Mesenchymal stem cell (in vitro differentiated cells and primary cell): ENCODE data around the gene ITGA8.
"Not testable (repeated sequence)": the region's sequence is repeated elsewhere in the genome, so short reads cannot be mapped to it uniquely, and the experiment has no call there.

ENCODE experiments used
- DNase-seq: peaks from one replicate; pipeline ENCODE4 v3.0.0-alpha.2; 2013
- H2AFZ ChIP-seq: one replicate; pipeline ENCODE4 v1.6.1; 2013; ENCODE audit warnings: low read depth, mild to moderate bottlenecking, control low read depth, inconsistent platforms, low read length, moderate library complexity
- H2AK5ac ChIP-seq: 2 replicates; pipeline ENCODE4 v1.6.1; 2013; ENCODE audit warnings: low read length, moderate library complexity, mild to moderate bottlenecking, inconsistent platforms; ENCODE audit not compliant: severe bottlenecking
- H2BK120ac ChIP-seq: one replicate; pipeline ENCODE4 v1.6.1; 2013; ENCODE audit warnings: low read depth, mild to moderate bottlenecking, inconsistent platforms, low read length, moderate library complexity
- H2BK12ac ChIP-seq, 2 experiments: one replicate each; pipeline ENCODE4 v1.6.1; 2013; ENCODE audit warnings: inconsistent platforms in 2 of 2, low read length in 2 of 2, mild to moderate bottlenecking in 2 of 2, moderate library complexity in 2 of 2, control low read depth in 1 of 2
- H2BK15ac ChIP-seq: one replicate; pipeline ENCODE4 v1.6.1; 2013; ENCODE audit warnings: mild to moderate bottlenecking, low read depth, inconsistent platforms; ENCODE audit not compliant: poor library complexity, severe bottlenecking
- H2BK5ac ChIP-seq: 2 replicates; pipeline ENCODE4 v1.6.1; 2013; ENCODE audit warnings: low read depth, mild to moderate bottlenecking, low read length, control low read depth, inconsistent platforms; ENCODE audit not compliant: poor library complexity, severe bottlenecking
- H3K14ac ChIP-seq, 2 experiments: one replicate each; pipeline ENCODE4 v1.6.1; 2013; ENCODE audit warnings: inconsistent platforms in 2 of 2, low read length in 2 of 2, control low read depth in 1 of 2, mild to moderate bottlenecking in 1 of 2, moderate library complexity in 1 of 2
- H3K18ac ChIP-seq, 2 experiments: one replicate each; pipeline ENCODE4 v1.6.1; 2013; ENCODE audit warnings: inconsistent platforms in 2 of 2, low read length in 2 of 2, control low read depth in 1 of 2, low read depth in 1 of 2, mild to moderate bottlenecking in 1 of 2
- H3K23ac ChIP-seq, 2 experiments: one replicate each; pipeline ENCODE4 v1.6.1; 2013; ENCODE audit warnings: inconsistent platforms in 2 of 2, low read length in 2 of 2, mild to moderate bottlenecking in 2 of 2, moderate library complexity in 2 of 2, control low read depth in 1 of 2
- H3K27ac ChIP-seq: 2 replicates; pipeline ENCODE4 v1.5.1; 2013; ENCODE audit warnings: mild to moderate bottlenecking, moderate library complexity, low read length, control low read depth, inconsistent platforms; ENCODE audit not compliant: poor library complexity, severe bottlenecking
- H3K27me3 ChIP-seq, 2 experiments: 2 replicates each; pipeline versions ENCODE4 v1.6.1 to v1.7.0; 2013; ENCODE audit warnings: low read length in 2 of 2, mild to moderate bottlenecking in 2 of 2, moderate library complexity in 2 of 2, control low read depth in 1 of 2, inconsistent platforms in 1 of 2; ENCODE audit not compliant: control insufficient read depth in 1 of 2, insufficient read depth in 1 of 2
- H3K36me3 ChIP-seq, 2 experiments: 2 replicates each; pipeline versions ENCODE4 v1.6.1 to v1.7.0; 2013; ENCODE audit warnings: low read length in 2 of 2, control low read depth in 1 of 2, inconsistent platforms in 1 of 2, low read depth in 1 of 2, mild to moderate bottlenecking in 1 of 2; ENCODE audit not compliant: insufficient read depth in 2 of 2, control insufficient read depth in 1 of 2
- H3K4ac ChIP-seq, 2 experiments: one replicate each; pipeline ENCODE4 v1.6.1; 2013; ENCODE audit warnings: inconsistent platforms in 2 of 2, low read length in 2 of 2, mild to moderate bottlenecking in 2 of 2, moderate library complexity in 2 of 2, control low read depth in 1 of 2, low read depth in 1 of 2
- H3K4me1 ChIP-seq: 2 replicates; pipeline ENCODE4 v1.6.1; 2013; ENCODE audit warnings: low read depth, low read length, control low read depth; ENCODE audit not compliant: control insufficient read depth, insufficient read depth
- H3K4me2 ChIP-seq: 2 replicates; pipeline ENCODE4 v1.6.1; 2013; ENCODE audit warnings: low read length, mild to moderate bottlenecking, inconsistent platforms; ENCODE audit not compliant: poor library complexity, severe bottlenecking
- H3K4me3 ChIP-seq, 2 experiments: 2 replicates each; pipeline versions ENCODE4 v1.5.1 to v1.7.0; 2013; ENCODE audit warnings: low read length in 2 of 2, mild to moderate bottlenecking in 2 of 2, control low read depth in 1 of 2, low read depth in 1 of 2; ENCODE audit not compliant: insufficient read depth in 1 of 2
- H3K79me1 ChIP-seq: replicated peaks from 2 replicates; pipeline ENCODE4 v1.6.1; 2013; ENCODE audit warnings: mild to moderate bottlenecking, control low read depth, low read length, inconsistent platforms; ENCODE audit not compliant: poor library complexity, severe bottlenecking
- H3K9ac ChIP-seq: 2 replicates; pipeline ENCODE4 v1.7.0; 2013; ENCODE audit warnings: mild to moderate bottlenecking, low read length, moderate library complexity
- H3K9me3 ChIP-seq: 2 replicates; pipeline ENCODE4 v1.7.0; 2013; ENCODE audit warnings: mild to moderate bottlenecking, low read length; ENCODE audit not compliant: control insufficient read depth
- H4K8ac ChIP-seq: one replicate; pipeline ENCODE4 v1.6.1; 2013; ENCODE audit warnings: inconsistent platforms, mild to moderate bottlenecking, low read length, moderate library complexity
- H4K91ac ChIP-seq: one replicate; pipeline ENCODE4 v1.6.1; 2013; ENCODE audit warnings: mild to moderate bottlenecking, low read length, inconsistent platforms
- WGBS: methylation state at CpG from one replicate; pipeline ENCODE4 v1.1.7; 2013; ENCODE audit warnings: mixed read lengths; 5-methylcytosine and 5-hydroxymethylcytosine counted together

The ITGA8 gene

GRCh38 chr10:15478950-15479349, 240.8 kb downstream of the ITGA8 start:
- Histone ChIP-seq H2AK5ac (no peak overlapping the region), H2BK120ac (no peak overlapping the region), H3K23ac (no peak overlapping the region), H3K18ac (no peak overlapping the region), H3K4me3 (no peak overlapping the region), H3K27ac (no peak overlapping the region), H2BK12ac (no peak overlapping the region), H3K9ac (no peak overlapping the region), H4K8ac (no peak overlapping the region), H3K27me3 (peaks cover 9 to 10% of the 10 kb centered on the region in 2 experiments), H3K9me3 (no peaks in the 10 kb centered on the region), H4K91ac (no peak overlapping the region), H3K4ac (no peak overlapping the region), H3K4me2 (no peak overlapping the region), H2BK15ac (no peak overlapping the region), H3K79me1 (no peaks in the 10 kb centered on the region), H2BK5ac (no peak overlapping the region), H3K4me1 (no peaks in the 10 kb centered on the region), H3K36me3 (no peaks in the 10 kb centered on the region), H2AFZ (no peak overlapping the region), H3K14ac (no peak overlapping the region)
- no CpG with 5 or more reads among the region's 2 CpGs for WGBS
- no peak for DNase-seq

GRCh38 chr10:15478429-15478828, 241.3 kb downstream of the ITGA8 start:
- H3K14ac ChIP-seq = no peak overlapping the region
- H3K18ac ChIP-seq = no peak overlapping the region
- H4K8ac ChIP-seq = no peak overlapping the region
- H3K9ac ChIP-seq = no peak overlapping the region
- H3K4me2 ChIP-seq = no peak overlapping the region
- H3K9me3 ChIP-seq = no peaks in the 10 kb centered on the region
- no peaks in the 10 kb centered on the region for H3K4me1 ChIP-seq
- no peak overlapping the region for H3K4me3 ChIP-seq
- no peaks in the 10 kb centered on the region for H3K79me1 ChIP-seq
- no peak overlapping the region for H2BK15ac ChIP-seq
- 59% methylated on average over 6 of the region's 6 CpGs for WGBS
- H4K91ac ChIP-seq = no peak overlapping the region
- DNase-seq = no peak
- H3K36me3 ChIP-seq = no peaks in the 10 kb centered on the region
- H3K4ac ChIP-seq = no peak overlapping the region
- H3K27me3 ChIP-seq = peaks cover 9 to 14% of the 10 kb centered on the region in 2 experiments
- no peak overlapping the region for H2AK5ac ChIP-seq
- H2AFZ ChIP-seq = no peak overlapping the region
- no peak overlapping the region for H2BK5ac ChIP-seq
- no peak overlapping the region for H2BK120ac ChIP-seq
- H3K27ac ChIP-seq = no peak overlapping the region
- H3K23ac ChIP-seq = no peak overlapping the region
- peak overlapping the region in 1 of 2 experiments; percentile 39 for H2BK12ac ChIP-seq

GRCh38 chr10:15476337-15476736, 243.4 kb downstream of the ITGA8 start:
- 90% methylated on average over 4 of the region's 4 CpGs for WGBS
- H2BK15ac ChIP-seq = no peak overlapping the region

GRCh38 chr10:15475439-15475838, 244.3 kb downstream of the ITGA8 start:
- not testable (repeated sequence) for H2AK5ac ChIP-seq, H3K23ac ChIP-seq, H3K18ac ChIP-seq, H3K14ac ChIP-seq, H3K4me1 ChIP-seq, H4K91ac ChIP-seq, H3K4ac ChIP-seq, H2BK5ac ChIP-seq, H2BK12ac ChIP-seq, H2BK120ac ChIP-seq, H3K79me1 ChIP-seq, H3K4me2 ChIP-seq, H3K27ac ChIP-seq, H3K9ac ChIP-seq, H2BK15ac ChIP-seq, H4K8ac ChIP-seq, H3K4me3 ChIP-seq, DNase-seq, H3K36me3 ChIP-seq, H2AFZ ChIP-seq, H3K9me3 ChIP-seq
- peaks cover 9 to 24% of the 10 kb centered on the region in 2 experiments for H3K27me3 ChIP-seq

More at GRCh38 chr10:15476337-15476736, 243.4 kb downstream of the ITGA8 start:
- DNase-seq = no peak
- Histone ChIP-seq H3K27me3 (peaks cover 9 to 24% of the 10 kb centered on the region in 2 experiments), H3K27ac (no peak overlapping the region), H3K14ac (peak overlapping the region in 1 of 2 experiments; percentile 76), H3K4me1 (no peaks in the 10 kb centered on the region), H3K4me2 (no peak overlapping the region), H2BK12ac (peak overlapping the region; percentile 7 to 98), H2AFZ (no peak overlapping the region), H3K18ac (peak overlapping the region in 1 of 2 experiments; percentile 93), H3K9ac (no peak overlapping the region), H3K23ac (no peak overlapping the region), H3K4ac (peak overlapping the region in 1 of 2 experiments; percentile 67), H3K36me3 (no peaks in the 10 kb centered on the region), H2BK120ac (no peak overlapping the region), H2AK5ac (no peak overlapping the region), H4K8ac (no peak overlapping the region), H2BK5ac (no peak overlapping the region), H3K4me3 (peak overlapping the region in 1 of 2 experiments; percentile 54), H4K91ac (no peak overlapping the region), H3K79me1 (no peaks in the 10 kb centered on the region), H3K9me3 (no peaks in the 10 kb centered on the region)
